ENCODE measurements around the gene UCMA. TPM values are rescaled to one million over a fixed set of nuclear protein-coding genes. Genes with fewer than 3 reads are reported as not detected.
A peak's percentile ranks its signal among the peaks of the same experiment; 100 is the strongest.
"Not testable (repeated sequence)": the region's sequence is repeated elsewhere in the genome, so short reads cannot be mapped to it uniquely, and the experiment has no call there.

UCMA gene
- not detected for total RNA-seq

- ATAC-seq = no peak
- H3K36me3 ChIP-seq = no peaks in the 10 kb centered on the region
- in situ Hi-C loops (cut with MboI; ENCODE audit: low sequenced_read_pairs in 4 of 4) = no loop called here
- no peak within 1 kb of the TSS for H3K4me3 ChIP-seq
- no peaks in the 10 kb centered on the region for H3K9me3 ChIP-seq
- no peaks in the 10 kb centered on the region for H3K4me1 ChIP-seq
- no peak for TF ChIP-seq CTCF (IDR thresholded peaks at IDR 0.05 in 4 of 5, conservative IDR thresholded peaks at IDR 0.05 in 1 of 5)
- no peak for TF ChIP-seq POLR2A (IDR thresholded peaks at IDR 0.05)
- DNase-seq = no peak
- H3K27me3 ChIP-seq = no peaks in the 10 kb centered on the region
- no peak within 1 kb of the TSS for H3K27ac ChIP-seq
- intact Hi-C loops (cut with DNase I; ENCODE audit: low total_unique reads) = no loop called here
Measured at GRCh38 chr10:13234172-13234571, at the start of gene UCMA. UCMA (minus strand) TSS chr10:13234374; CDS start chr10:13234258, 116 bp downstream.

GRCh38 chr10:13282348-13282747, 48.2 kb upstream of the UCMA start:
- DNase-seq; intact Hi-C loops (cut with DNase I; ENCODE audit: low total_unique reads); H3K4me1 ChIP-seq; in situ Hi-C loops (cut with MboI; ENCODE audit: low sequenced_read_pairs in 4 of 4); H3K9me3 ChIP-seq; H3K27me3 ChIP-seq; H3K4me3 ChIP-seq; H3K27ac ChIP-seq; ATAC-seq: not testable (repeated sequence)
- H3K36me3 ChIP-seq = peaks cover 3 to 87% of the 10 kb centered on the region in 2 donors

GRCh38 chr10:13276749-13277365, 42.7 kb upstream of the UCMA start:
- H3K9me3 ChIP-seq = no peaks in the 10 kb centered on the region
- H3K36me3 ChIP-seq = peaks cover 3 to 43% of the 10 kb centered on the region in 2 donors
- H3K4me1 ChIP-seq = peaks cover 13 to 16% of the 10 kb centered on the region in 2 donors
- in situ Hi-C loops (cut with MboI; ENCODE audit: low sequenced_read_pairs in 4 of 4) = no loop called here
- TF ChIP-seq POLR2A (IDR thresholded peaks at IDR 0.05) (no peak), CTCF (IDR thresholded peaks at IDR 0.05 in 4 of 5, conservative IDR thresholded peaks at IDR 0.05 in 1 of 5) (peak in 1 of 5 experiments; percentile 10)
- intact Hi-C loops (cut with DNase I; ENCODE audit: low total_unique reads) = no loop called here
- H3K4me3 ChIP-seq = no peak overlapping the region
- ATAC-seq = no peak
- peak overlapping the region in 1 of 4 donors; percentile 24 for H3K27ac ChIP-seq
- no peaks in the 10 kb centered on the region for H3K27me3 ChIP-seq
- DNase-seq = no peak

- H3K27ac ChIP-seq; ATAC-seq; H3K9me3 ChIP-seq; in situ Hi-C loops (cut with MboI; ENCODE audit: low sequenced_read_pairs in 4 of 4); intact Hi-C loops (cut with DNase I; ENCODE audit: low total_unique reads); DNase-seq; H3K27me3 ChIP-seq; H3K4me3 ChIP-seq: not testable (repeated sequence)
- Histone ChIP-seq H3K36me3 (peaks cover 3 to 36% of the 10 kb centered on the region in 2 donors), H3K4me1 (peaks cover 16% of the 10 kb centered on the region in 2 donors)
Measured at GRCh38 chr10:13276146-13276545, 42.0 kb upstream of the UCMA start.

GRCh38 chr10:13272164-13272571, 38.0 kb upstream of the UCMA start:
- Histone ChIP-seq H3K9me3 (no peaks in the 10 kb centered on the region), H3K4me3 (peak overlapping the region in 3 of 4 donors; percentile 18 to 30 (median 20)), H3K4me1 (peaks cover 16% of the 10 kb centered on the region in 2 donors), H3K27ac (peak overlapping the region; percentile 57 to 73 (median 66)), H3K27me3 (no peaks in the 10 kb centered on the region), H3K36me3 (no peaks in the 10 kb centered on the region)
- ATAC-seq (peak; percentile 91 to 92), DNase-seq (peak; percentile 57 to 66)
- intact Hi-C loops (cut with DNase I; ENCODE audit: low total_unique reads) (loop anchor here (2.0 kb wide), 1 partner anchor 53 kb away; no protein-coding TSS in a partner anchor), in situ Hi-C loops (cut with MboI; ENCODE audit: low sequenced_read_pairs in 4 of 4) (no loop called here)
- TF ChIP-seq CTCF (IDR thresholded peaks at IDR 0.05 in 4 of 5, conservative IDR thresholded peaks at IDR 0.05 in 1 of 5) (peak in 1 of 5 experiments; percentile 20), POLR2A (IDR thresholded peaks at IDR 0.05) (no peak)
